H7 (cell line): ENCODE measurements around the gene OSBPL10. TPM values are rescaled to one million over a fixed set of nuclear protein-coding genes. Genes with fewer than 3 reads are reported as not detected.
"Not testable (repeated sequence)": the region's sequence is repeated elsewhere in the genome, so short reads cannot be mapped to it uniquely, and the experiment has no call there.

ENCODE experiments used
- DNase-seq: peaks from one replicate; pipeline ENCODE4 v3.0.0; 2012
- H3K27me3 ChIP-seq: 2 replicates; pipeline ENCODE4 v1.6.0; 2011; ENCODE audit warnings: mild to moderate bottlenecking, low read length; ENCODE audit not compliant: control insufficient read depth, insufficient read depth
- H3K36me3 ChIP-seq: replicated peaks from 2 replicates; pipeline ENCODE4 v1.5.1; 2011; ENCODE audit warnings: low read length; ENCODE audit not compliant: control insufficient read depth, insufficient read depth
- H3K4me3 ChIP-seq: 2 replicates; pipeline ENCODE4 v1.5.1; 2011; ENCODE audit warnings: low read depth, mild to moderate bottlenecking, control low read depth, low read length, moderate library complexity; ENCODE audit not compliant: insufficient read depth
- total RNA-seq: library from RNA; depleted of rRNA; stranded (reverse); fragments of >200 nt; shearing (Covaris generic); gene quantifications from 2 replicates; pipeline ENCODE4 v1.2.3, GENCODE V29; 2014

Gene OSBPL10
- total RNA-seq, 1 experiment from 2014 or later: 29.9 TPM

GRCh38 chr3:31810991-31811433 is 170.1 kb downstream of the OSBPL10 start:
- H3K36me3 ChIP-seq: no peaks in the 10 kb centered on the region
- no peak overlapping the region for H3K4me3 ChIP-seq
- peak; percentile 51 for DNase-seq
- H3K27me3 ChIP-seq: no peaks in the 10 kb centered on the region

DNA sequence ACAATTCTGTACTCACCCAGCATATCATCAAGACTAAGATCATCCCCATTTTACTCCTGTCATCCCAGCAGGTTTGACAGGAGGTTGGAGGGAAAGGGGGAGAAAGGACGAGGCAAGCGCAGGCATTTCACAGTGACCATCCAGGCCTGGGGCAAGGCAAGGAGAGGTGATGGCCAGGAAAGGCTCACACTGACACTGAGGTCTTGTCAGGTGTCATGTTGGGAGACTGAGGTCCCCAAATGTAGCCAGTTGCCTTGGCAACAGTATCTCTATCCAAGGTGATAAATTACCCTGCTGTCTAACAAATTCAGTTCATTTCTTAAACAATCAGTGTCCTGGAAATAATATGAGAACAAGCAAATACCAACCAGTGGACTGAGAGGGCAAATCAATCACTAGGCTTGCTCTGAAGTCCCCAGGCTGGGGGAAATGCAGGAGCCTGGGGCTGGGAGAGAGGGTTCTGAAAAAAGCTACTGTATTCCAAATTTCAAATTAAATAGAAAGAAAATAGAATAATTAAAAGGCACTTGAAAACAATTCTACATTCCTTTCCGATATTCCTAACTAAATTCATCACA is 172.8 kb downstream of the OSBPL10 start:
- H3K27me3 ChIP-seq: no peaks in the 10 kb centered on the region
- H3K4me3 ChIP-seq: no peak overlapping the region
- no peak for DNase-seq
- no peaks in the 10 kb centered on the region for H3K36me3 ChIP-seq

DNA sequence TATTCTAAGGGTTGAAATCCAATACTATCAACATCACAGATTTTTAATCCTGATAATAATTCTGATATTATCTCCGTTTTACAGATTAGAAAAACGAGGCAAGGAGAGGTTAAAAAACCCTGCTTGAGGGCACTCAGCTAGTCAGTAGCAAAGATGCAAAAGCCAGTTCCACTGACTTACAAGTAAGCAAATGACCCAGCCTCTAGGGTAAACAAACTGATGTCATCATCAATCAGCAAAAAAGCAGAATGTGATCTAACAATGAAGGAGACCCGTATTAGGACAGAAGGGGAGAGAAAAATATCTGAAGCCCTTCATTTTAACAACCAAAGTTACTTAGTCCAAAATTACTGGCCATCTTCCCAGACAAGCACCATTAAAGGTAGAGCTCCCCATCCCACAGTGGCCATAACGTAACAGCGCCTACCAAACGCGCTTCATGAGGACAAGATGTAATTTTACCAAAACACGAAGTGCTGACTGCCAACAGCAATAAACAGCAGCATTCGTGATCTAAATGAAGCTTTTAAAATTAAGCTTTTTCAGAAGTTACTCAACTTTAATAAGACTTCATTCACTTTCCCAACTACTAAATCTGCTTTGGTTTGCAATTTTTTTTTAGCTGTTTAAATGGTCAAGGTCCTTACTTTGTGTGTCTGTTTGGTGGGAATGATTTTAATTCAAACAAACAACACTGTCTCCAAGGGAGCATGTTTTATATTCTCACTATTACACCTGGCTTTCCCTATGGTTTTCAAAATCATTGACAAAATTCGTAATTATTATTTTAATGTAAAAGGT is 176.6 kb downstream of the OSBPL10 start:
- H3K36me3 ChIP-seq: no peaks in the 10 kb centered on the region
- H3K27me3 ChIP-seq: no peaks in the 10 kb centered on the region
- H3K4me3 ChIP-seq: no peak overlapping the region
- no peak for DNase-seq

DNA sequence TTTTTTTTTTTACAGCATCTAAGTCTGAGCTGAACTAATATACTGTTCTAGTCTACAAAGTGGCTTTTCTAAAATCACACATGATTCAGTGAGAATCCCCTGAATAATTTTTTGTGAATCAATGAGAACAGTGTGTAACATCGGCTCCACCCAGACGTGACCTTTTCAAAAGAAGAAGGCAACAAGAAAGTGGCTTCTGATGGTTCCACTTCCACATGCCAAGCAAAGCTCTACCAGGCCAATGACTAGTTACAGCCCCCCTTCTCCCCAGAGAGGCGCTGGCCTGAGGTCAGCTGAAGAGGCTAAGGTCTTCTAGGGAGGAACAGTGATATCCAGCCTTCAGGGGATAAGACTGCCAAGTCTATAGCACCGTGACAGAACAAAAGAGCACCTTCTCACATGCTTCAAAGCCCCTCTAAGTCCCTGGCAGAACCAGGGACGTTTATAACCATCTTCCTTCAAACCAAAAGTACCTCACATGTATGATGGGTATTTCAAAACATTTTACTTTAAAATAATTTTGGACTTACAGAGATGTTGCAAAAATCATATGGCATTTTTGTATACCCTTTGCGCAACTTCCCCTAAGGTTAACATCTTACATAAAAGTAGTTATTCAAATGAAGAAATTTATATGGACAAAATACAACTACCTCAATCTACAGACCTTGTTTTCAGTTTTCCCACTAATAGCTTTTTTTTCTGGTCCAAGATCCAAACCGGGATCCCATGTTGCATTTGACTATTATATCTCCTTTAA is 177.9 kb downstream of the OSBPL10 start:
- no peaks in the 10 kb centered on the region for H3K36me3 ChIP-seq
- no peak overlapping the region for H3K4me3 ChIP-seq
- no peaks in the 10 kb centered on the region for H3K27me3 ChIP-seq
- DNase-seq: no peak

DNA sequence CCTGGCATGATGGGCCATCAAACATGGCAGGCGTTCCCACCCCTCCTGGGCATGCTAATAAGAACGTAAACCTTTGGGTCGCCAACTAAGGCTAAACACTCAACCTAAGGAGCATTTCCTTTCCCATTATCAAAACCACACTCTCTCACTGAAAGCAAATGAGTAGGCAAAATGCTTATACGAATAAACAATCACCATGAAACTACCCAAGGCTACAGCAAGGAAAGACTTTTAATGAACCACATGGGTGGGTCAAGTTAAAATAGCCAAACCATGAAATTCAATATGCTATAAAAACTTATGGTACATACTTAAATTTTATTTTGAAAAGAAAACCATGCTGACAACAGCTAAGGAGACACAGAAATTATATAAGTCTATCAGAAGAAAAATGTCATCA is 180.6 kb downstream of the OSBPL10 start:
- Histone ChIP-seq H3K36me3 (no peaks in the 10 kb centered on the region), H3K27me3 (no peaks in the 10 kb centered on the region), H3K4me3 (no peak overlapping the region)
- DNase-seq: no peak

- Histone ChIP-seq H3K4me3 (no peak overlapping the region), H3K36me3 (peaks cover 1% of the 10 kb centered on the region; the same call in 1 of the 2 replicates), H3K27me3 (no peaks in the 10 kb centered on the region)
- DNase-seq: no peak
These were observed 182.2 kb downstream of the OSBPL10 start for GRCh38 chr3:31798840-31799239.

DNA sequence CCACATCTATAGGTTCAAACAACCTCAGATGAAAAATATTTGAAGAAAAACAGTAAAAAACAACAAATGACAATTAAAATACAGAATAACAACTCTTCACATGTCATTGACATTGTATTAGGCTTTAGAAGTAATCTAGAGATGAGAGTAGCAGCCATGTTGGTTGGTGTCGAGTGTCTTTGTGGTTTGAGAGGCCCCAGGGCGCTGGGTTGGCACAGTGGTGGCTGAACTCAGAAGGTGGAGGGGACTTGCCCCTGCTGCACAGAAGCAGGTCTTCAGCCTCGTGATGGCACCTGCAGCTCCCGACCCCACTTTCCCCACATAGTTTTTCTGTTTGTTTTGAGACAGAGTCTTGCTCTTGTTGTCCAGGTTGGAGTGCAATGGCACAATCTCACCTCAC is 187.2 kb downstream of the OSBPL10 start:
- H3K27me3 ChIP-seq: no peaks in the 10 kb centered on the region
- peaks cover 1% of the 10 kb centered on the region; the same call in 1 of the 2 replicates for H3K36me3 ChIP-seq
- no peak overlapping the region for H3K4me3 ChIP-seq
- DNase-seq: no peak

DNA sequence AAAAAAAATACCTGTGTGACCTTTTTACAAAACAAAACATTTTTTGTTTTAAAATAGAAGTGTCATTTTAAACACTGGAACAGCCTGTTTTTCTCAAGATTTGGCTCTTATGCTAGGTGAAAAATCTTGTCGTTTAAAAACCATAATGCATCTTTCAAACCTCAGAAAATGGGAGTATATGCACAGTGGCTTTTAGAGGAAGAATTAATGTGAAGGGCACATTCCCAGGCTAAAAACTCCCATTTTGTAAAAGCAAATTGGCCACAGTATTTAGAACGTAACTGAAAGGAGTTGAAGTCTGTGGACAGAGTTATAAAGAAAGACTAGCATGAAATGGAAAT is 190.0 kb downstream of the OSBPL10 start:
- no peak for DNase-seq
- Histone ChIP-seq H3K36me3 (peaks cover 1% of the 10 kb centered on the region; the same call in 1 of the 2 replicates), H3K27me3 (no peaks in the 10 kb centered on the region), H3K4me3 (no peak overlapping the region)

DNA sequence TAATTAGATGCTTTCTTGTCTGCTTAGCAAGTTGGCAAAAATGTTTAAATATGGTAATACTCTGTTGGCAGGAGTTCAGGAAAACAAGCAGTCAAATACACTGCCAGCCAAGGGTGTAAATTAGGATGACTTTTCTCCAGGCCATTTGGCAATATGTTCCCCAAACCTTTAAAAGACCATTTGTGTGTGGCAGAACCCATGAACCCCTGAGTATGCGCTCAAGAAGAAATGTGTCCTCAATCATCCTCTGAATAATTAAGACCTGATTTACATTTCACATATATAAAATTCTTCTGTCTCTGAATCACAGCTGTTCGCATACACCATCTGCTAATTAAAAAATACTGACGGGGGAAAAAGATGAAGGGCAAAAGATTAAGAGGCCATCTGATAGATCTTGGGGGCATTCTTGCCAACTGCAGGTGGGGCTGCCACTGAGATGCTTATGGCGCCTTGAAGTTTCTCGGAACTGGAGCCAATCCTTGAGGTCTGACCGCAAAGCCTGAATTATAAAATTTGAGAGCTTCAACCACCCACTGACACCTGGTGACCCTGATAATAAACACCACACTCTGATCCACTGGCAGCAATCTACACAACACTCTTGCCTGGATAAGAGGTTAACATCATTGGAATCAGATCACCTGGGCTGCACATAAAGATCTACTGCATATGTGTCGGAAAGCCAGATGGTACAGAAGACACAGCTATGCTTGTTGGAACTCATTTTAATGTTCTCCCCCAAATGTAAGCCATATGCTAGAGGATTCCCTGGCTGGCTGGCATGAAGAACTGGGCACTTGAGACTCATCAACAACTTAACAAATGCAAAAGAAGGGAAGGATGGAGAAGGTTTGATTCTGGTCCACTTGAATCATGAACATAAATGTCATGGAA is 190.6 kb downstream of the OSBPL10 start:
- Histone ChIP-seq H3K4me3 (no peak overlapping the region), H3K36me3 (peaks cover 1% of the 10 kb centered on the region; the same call in 1 of the 2 replicates), H3K27me3 (no peaks in the 10 kb centered on the region)
- no peak for DNase-seq

- Histone ChIP-seq H3K27me3 (no peaks in the 10 kb centered on the region), H3K4me3 (no peak overlapping the region), H3K36me3 (no peaks in the 10 kb centered on the region; the same call in 1 of the 2 replicates)
- no peak for DNase-seq
These were observed 191.6 kb downstream of the OSBPL10 start for GRCh38 chr3:31789429-31789828.

- no peak for DNase-seq
- Histone ChIP-seq H3K27me3 (no peaks in the 10 kb centered on the region), H3K4me3 (no peak overlapping the region), H3K36me3 (no peaks in the 10 kb centered on the region; the same call in 1 of the 2 replicates)
These were observed 195.3 kb downstream of the OSBPL10 start for GRCh38 chr3:31785734-31786133.

DNA sequence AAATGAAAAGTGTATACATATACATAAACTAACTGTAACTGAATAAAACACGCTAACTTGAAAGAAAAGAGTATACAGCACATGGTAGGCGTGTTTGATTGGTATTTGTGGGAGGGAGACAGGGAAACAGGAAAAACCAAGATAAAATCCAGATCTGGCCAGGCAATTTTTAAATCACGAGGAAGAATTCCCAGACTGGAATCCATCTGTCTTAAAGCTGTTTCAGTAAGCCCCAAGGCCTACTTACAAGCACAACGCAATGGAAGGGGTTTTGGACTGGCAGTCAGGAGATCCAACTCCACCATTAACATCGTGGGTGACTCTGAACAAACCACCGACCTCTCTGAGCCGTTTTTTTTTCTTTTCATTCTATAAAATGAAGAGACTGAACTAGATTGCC is 195.8 kb downstream of the OSBPL10 start:
- Histone ChIP-seq H3K36me3 (no peaks in the 10 kb centered on the region; the same call in 1 of the 2 replicates), H3K27me3 (no peaks in the 10 kb centered on the region), H3K4me3 (no peak overlapping the region)
- DNase-seq: no peak

GRCh38 chr3:31783851-31784250 is 197.2 kb downstream of the OSBPL10 start:
- DNase-seq, H3K4me3 ChIP-seq, H3K27me3 ChIP-seq, H3K36me3 ChIP-seq: not testable (repeated sequence)

DNA sequence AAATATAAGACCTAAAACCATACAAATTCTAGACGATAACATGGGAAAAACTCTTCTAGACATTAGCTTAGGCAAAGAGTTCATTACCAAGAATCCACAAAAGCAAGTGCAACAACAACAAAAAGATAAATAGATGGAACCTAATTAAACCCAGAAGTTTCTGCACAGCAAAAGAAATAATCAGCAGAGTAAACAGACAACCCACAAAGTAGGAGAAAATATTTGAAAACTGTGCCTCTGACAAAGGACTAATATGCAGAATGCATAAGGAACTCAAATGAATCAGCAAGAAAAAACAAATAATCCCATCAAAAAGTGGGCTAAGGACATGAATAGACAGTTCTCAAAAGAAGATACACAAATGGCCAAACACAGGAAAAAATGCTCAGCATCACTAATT is 198.8 kb downstream of the OSBPL10 start:
- not testable (repeated sequence) for H3K36me3 ChIP-seq, H3K4me3 ChIP-seq, H3K27me3 ChIP-seq, DNase-seq
